Measurements from ENCODE around the gene CCDC136.

CCDC136 gene

DNA sequence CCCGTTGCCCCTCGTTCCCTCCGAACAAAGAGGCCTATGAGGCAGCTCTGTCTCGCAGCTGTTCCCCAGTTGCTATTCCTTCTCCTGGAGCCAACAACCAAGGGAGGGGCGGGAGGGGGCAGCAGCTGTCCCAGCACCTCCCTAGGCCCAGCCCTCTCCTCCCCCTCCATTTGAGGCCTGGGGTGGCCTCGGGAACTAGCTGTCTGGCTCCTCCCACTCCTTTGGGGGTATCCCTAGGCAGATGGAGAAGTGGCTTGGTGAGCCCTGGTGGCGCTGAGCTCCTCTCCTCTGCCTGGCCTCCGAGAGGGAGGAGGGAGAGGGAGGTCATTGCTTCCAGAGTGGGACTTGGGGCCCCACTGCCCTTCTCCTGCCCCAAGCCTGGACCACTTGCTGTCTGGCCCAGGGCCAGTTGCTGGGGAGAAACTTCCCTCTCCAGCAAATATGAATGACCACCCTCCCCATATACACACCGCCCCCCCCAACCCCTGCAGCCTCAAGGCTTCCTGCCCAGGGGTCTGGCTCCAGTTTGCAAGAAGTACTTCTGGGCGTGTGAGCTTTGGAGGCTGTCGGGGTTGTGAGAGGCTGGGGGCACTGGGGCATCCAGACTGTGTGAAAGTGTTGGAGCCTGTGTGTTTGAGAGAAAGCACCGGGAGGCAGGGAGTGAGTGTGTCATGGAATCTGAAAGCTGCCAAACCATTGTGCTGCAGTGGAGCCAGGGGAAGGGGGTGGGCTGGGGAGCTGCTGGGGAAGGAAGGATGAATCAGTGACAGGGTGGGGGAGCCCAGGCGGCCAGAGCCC, 41.6 kb downstream of the CCDC136 start:
- no peak for DNase-seq

DNA sequence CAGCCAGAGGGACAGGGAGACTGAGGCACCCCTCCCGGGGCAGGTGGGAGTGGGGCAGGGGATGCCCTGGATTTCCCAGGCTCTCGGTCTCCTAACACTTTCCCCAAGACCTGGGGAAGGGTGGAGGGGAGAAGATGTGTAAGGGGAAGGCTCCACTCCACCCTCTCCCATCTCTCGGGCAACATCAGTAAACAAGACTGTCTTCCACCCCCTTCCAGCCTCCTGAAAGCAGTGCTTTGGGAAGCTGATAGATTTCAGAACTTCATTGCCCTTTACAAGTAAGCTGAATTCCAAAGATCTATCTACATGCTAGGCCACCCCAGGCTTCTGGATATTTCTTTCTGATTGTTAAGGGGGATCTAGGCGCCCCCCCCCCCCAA, 42.2 kb downstream of the CCDC136 start:
- DNase-seq = no peak

DNA sequence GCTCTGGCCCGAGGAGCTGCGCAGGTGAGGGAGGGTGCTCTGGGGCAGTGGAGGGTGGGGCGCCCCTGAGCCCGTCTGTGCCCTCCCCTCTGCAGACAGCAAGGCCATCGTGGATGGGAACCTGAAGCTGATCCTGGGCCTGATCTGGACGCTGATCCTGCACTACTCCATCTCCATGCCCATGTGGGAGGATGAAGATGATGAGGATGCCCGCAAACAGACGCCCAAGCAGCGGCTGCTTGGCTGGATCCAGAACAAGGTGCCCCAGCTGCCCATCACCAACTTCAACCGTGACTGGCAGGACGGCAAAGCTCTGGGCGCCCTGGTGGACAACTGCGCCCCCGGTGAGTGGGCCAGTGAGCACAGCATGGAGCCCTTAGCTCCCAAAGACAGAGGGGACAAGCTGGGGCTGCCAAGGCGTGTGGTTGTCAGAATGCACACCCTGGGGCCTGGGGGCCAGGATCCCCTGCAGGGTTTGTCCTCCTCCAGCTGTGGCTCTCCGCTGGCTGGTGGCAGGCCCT, 43.5 kb downstream of the CCDC136 start:
- no peak for DNase-seq

DNA sequence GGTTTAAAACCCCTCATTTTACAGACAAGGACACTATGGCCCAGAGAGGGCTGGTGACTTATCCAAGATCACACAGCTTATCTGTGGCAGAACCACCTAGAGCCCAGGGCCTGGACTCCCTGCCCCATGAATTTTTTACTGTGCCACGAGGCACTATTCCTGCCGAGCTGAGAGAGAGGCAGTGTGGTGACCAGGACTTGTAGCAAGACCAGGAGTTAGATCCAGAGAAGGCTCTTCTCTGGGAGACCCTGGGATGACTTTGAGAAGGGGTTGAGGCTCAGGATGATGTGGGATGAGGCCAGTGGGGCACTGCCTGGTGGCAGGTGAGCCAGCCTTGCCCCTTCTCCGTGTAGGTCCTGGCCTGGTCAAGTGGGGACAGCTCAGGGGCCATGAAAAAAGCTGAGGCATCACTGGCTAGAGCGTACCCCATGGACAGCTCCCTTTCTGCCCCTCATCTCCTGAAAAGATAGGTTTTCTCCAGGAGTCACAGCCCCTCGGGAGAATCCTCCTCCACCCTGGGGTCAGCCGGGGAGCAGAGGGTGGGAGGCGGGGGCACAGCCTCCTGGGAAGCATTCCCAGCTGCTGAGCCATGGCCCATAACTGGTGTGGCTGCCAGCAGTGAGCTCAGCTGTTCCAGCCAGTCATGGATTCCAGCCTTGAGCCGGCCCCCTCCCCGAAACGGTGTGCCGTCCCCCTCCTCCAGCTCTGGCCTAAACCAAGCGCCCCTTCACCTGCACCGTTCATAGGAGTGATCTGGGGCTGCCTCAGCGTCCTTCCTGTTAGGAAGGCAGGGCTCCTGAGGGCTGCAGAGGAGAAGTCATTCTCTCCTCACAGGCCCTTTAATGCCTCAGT, 44.2 kb downstream of the CCDC136 start:
- DNase-seq = no peak

- DNase-seq = no peak
Measured at GRCh38 chr7:128836729-128837348, 45.1 kb downstream of the CCDC136 start.

- DNase-seq = no peak
Measured at GRCh38 chr7:128837521-128837921, 45.8 kb downstream of the CCDC136 start.

DNA sequence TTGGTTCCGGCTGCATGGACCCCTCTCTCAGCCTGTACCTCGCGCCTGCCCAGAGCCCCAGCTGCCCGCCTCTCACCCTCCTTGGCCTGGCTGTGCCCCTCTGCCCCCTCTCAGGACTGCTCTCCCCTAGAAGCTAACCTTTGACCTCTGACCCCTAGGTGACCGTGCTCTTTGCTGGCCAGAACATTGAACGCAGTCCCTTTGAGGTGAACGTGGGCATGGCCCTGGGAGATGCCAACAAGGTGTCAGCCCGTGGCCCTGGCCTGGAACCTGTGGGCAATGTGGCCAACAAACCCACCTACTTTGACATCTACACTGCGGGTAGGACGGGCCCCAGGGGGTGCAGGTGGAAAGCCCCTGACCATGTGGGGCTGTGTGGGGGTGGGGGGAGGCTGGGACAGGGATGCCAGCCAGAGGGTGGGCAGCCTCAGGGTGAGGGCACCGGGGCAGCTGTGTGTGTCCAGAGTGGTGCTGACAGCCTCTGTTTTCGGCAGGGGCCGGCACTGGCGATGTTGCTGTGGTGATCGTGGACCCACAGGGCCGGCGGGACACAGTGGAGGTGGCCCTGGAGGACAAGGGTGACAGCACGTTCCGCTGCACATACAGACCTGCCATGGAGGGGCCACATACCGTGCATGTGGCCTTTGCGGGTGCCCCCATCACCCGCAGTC, 46.5 kb downstream of the CCDC136 start:
- no peak for DNase-seq

DNA sequence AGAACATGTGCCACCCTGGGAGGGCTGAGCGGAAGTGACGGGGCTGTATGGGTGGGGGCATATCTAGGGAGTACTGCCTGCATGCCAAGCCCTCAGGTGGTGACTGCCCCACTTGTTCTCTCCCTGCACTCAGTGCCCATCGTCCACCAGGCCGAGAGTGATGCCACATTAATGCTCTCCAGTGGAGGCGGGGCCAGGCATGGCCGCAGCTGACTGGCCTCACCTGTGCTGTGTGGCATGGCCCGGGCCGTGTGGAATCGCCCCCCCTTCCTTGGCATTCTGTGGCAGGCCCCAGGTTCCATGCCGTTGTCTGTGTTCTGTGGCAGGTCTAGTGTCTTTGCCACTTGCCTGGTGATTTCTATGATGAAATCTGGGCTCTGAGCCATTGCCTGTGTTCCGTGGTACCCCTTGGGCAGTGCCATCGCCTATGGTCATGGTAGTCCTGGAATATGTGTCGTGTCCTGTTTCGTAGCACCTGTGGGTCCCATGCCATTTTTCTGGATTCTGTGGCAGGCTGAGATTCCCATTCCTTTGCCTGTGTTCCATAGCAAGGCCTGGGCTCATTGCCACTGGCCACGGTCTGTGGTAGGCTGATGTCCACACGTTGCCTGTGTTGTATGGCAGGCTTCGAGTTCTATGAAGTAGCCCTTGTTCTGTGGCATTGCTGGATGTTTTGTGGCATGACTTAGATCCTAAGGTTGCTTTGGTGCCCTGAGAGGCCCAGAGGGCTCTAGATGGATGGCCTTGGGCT, 47.4 kb downstream of the CCDC136 start:
- DNase-seq = no peak

DNA sequence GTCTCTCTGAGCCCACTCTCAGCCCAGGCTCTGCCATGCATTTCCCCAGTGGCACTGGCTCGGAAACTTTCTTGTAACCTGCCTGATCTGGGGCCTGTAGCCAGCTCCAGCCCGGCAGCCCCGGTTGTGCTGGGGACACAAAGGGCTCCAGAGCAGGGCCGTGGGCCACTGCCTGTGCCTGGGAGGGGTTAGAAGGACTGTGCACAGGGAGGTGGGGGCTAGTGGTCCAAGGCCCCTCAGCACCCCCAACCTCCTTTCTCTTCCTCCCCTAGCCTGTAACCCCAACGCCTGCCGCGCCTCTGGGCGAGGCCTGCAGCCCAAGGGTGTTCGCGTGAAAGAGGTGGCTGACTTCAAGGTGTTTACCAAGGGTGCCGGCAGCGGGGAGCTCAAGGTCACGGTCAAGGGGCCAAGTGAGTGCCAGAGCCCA, 48.0 kb downstream of the CCDC136 start:
- no peak for DNase-seq

DNA sequence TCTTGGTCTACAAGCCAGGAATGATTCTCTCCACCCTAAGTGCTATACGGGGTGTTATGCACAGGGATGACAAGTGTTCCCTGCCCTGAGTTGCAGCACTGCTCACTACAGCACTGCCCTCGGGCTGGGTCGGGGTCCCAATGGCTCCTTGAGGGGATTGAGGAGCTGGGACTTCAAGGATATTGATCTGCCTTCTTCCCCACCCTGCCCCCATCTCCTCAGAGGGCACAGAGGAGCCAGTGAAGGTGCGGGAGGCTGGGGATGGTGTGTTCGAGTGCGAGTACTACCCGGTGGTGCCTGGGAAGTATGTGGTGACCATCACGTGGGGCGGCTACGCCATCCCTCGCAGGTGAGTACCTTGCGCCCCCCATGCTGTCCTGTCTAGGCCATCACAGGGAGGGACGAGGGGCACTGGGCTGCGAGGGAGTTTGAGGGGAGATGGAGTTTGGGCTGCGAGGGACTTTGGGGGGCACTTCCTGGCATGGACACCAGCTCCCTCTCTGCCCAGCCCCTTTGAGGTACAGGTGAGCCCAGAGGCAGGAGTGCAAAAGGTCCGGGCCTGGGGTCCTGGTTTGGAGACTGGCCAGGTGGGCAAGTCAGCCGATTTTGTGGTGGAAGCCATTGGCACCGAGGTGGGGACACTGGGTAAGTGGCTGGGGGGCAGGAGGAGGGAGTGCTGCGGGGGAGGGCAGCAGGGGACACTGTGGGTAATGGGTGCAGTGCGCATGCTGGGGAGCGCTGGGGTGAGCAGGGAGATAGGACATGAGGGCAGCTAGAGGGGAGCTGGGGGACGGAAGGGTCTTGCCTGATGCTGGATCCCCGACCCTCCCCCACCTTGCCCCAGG, 48.8 kb downstream of the CCDC136 start:
- DNase-seq = no peak

- no peak for DNase-seq
Measured at GRCh38 chr7:128841171-128841690, 49.5 kb downstream of the CCDC136 start.

DNA sequence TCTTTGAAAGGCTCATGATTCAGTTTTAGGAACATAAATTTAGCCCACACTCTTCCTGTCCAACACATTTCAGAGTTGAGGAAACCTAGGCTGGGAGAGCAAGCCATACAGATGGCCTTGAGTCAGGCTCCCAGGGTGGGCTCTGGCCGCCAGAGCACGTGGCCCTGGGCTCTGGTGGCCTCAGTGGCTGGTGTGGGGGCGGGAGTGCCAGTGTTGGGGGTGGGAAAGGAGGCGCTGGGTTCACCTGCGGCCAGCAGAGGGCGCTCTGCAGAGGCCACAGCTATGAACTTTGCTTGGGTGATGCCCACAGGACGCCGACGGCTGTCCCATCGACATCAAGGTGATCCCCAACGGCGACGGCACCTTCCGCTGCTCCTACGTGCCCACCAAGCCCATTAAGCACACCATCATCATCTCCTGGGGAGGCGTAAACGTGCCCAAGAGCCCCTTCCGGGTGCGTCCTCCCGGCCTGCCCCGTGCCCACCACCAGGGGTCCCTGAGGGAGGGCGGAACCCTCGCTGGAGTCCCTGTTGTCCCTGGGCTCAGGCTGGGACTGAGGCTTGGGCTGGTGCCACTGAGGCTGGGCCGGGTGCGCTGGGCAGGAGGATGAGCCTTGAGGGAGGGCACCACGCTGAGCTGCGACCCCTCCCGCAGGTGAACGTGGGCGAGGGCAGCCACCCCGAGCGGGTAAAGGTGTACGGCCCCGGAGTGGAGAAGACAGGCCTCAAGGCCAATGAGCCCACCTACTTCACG, 50.3 kb downstream of the CCDC136 start:
- no peak for DNase-seq

GRCh38 chr7:128842674-128843641, 51.2 kb downstream of the CCDC136 start:
- DNase-seq = no peak

DNA sequence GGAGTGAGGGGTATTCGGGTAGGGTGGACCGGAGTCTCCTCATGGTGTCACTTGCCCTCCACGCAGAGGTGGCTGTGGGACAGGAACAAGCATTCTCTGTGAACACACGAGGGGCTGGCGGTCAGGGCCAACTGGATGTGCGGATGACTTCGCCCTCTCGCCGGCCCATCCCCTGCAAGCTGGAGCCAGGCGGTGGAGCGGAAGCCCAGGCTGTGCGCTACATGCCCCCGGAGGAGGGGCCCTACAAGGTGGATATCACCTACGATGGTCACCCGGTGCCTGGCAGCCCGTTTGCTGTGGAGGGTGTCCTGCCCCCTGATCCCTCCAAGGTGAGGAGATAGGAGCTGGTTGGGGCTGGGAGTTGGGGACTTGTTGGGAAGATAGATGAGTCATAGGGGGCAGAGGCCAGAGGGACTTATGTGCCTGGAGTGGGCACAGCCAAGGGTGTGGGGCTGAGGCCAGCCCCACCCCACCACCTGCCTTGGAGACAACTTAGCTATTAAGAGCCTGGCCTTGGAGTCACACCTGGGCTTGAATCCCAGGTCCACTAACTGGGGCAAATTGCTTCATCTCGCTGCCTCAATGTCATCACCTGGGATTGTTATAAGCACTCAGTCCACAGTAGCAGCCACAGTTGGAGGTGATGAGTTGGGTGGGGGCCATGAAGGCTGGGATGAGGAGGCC, 52.3 kb downstream of the CCDC136 start:
- no peak for DNase-seq

GRCh38 chr7:128844777-128845311, 53.1 kb downstream of the CCDC136 start:
- DNase-seq = no peak

DNA sequence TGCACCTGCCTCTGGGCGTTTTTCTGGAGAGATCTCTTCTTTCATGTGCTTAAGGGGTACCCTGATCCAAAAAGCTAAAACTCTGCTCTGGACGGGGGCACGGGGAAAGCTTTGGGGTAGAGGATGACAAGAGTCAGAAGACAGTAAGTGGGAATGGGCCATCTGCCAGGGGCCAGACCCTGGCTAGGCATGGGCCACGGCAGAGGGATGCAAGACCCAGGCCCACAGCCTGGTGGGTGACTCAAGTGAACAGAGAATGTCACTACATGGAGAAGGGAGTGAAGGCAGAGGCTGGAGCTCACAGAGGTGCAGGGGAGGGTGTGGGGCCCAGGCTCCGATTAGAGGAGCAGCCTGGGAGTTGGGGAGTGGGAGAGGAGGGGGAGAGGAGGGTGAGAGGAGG, 53.7 kb downstream of the CCDC136 start:
- DNase-seq = no peak

DNA sequence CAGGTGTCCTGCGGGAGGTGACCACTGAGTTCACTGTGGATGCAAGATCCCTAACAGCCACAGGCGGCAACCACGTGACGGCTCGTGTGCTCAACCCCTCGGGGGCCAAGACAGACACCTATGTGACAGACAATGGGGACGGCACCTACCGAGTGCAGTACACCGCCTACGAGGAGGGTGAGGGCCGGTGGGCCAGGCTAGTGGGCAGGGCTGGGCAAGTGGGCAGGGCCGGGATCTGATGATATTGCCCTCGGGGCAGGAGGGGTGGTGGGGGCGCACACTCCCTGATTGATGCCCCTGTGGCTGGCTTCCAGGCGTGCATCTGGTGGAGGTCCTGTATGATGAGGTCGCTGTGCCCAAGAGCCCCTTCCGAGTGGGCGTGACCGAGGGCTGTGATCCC, 54.2 kb downstream of the CCDC136 start:
- no peak for DNase-seq

All from NCI-H187 (cell line).